Measurements from ENCODE around the gene CDK18. TPM values are rescaled to one million over a fixed set of nuclear protein-coding genes. Genes with fewer than 3 reads are reported as not detected.

The CDK18 gene
- total RNA-seq, 4 donors from 2014 or later: 4.8 to 12.9 (median 9.9) TPM

DNA sequence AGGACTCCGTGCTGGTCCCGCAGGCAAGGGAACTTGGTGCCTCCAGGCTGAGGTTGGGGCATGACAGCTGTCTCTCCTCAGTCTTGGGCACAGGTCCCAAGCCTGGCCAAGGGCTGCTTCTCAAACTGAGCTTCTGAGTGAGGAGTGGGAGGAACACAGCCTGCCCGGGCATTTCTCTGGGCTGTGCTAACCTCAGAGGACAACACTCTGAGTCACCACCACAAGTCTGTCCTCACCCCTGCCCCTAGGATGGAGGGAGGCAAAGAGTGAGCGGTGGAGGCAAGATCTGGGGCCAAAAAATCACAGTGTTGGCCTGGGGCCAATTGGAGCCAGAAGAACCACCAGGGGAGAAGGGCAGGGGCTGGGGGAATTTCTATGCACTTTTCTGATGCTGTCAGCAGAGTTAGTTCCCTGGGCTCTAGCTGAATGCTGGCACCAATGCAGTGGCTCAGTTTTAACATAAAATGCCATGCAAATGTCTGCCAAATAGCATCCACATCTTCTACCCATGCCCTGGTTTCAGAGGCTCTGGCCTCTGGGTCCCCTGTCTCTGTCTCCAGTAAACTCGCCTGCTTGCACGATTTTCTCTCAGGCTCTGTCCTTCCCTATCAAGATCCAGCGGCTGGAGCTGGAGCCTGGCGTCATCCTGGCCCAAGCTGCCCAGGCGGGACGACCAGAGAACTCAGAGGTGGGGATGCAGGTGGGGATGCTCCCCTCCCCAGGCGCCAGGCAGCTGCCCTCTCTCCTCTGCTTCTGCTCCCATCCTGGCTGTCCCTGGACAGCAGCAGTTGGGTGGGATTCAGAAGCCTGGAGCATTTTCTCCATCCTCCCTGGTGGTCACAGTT, 11.0 kb upstream of the CDK18 start:
- no peak overlapping the region for H3K4me3 ChIP-seq
- no peak for DNase-seq (ENCODE audit: extremely low spot score)
- no peaks in the 10 kb centered on the region for H3K9me3 ChIP-seq
- TF ChIP-seq POLR2A (IDR thresholded peaks at IDR 0.05; ENCODE audit: low read depth) (no peak), EP300 (IDR thresholded peaks at IDR 0.05) (no peak), CTCF (IDR thresholded peaks at IDR 0.05) (no peak), POLR2AphosphoS5 (IDR thresholded peaks at IDR 0.05) (no peak)
- H3K27ac ChIP-seq (replicated peaks in 1 of 4): peak overlapping the region in 2 of 4 donors; percentile 8 to 10
- peaks cover 14 to 26% (median 19%) of the 10 kb centered on the region in 4 donors for H3K4me1 ChIP-seq
- H3K27me3 ChIP-seq: peaks cover 0 to 31% (median 0%) of the 10 kb centered on the region in 4 donors
- 62% methylated on average over 7 of the region's 11 CpGs for WGBS
- H3K36me3 ChIP-seq: no peaks in the 10 kb centered on the region
- intact Hi-C loops (cut with DNase I): loop anchor here (2.0 kb wide), 1 partner anchor 29 kb away; no protein-coding TSS in a partner anchor

DNA sequence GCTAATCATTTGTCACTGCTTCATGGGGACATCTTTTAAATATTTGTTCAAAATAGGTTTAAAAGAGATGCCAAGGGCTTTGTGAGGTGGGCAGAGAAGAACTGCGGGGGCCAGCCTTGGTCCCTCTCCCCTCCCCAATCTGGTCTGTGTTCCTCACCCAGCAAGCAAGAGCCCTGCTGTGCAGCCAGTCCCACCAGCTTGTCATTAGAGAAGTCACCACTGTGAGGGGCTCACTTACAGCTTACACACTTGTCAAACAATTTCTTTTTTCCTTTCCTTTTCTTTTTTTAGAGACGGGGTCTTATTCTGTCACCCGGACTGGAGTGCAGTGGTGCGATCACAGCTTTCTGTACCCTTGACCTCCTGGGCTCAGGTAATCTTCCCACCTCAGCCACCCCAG, 10.4 kb upstream of the CDK18 start:
- Histone ChIP-seq H3K27me3 (peaks cover 0 to 29% (median 0%) of the 10 kb centered on the region in 4 donors), H3K4me1 (peaks cover 14 to 26% (median 19%) of the 10 kb centered on the region in 4 donors), H3K27ac (replicated peaks in 1 of 4) (peak overlapping the region in 1 of 4 donors; percentile 10), H3K4me3 (no peak overlapping the region), H3K9me3 (no peaks in the 10 kb centered on the region), H3K36me3 (no peaks in the 10 kb centered on the region)
- no peak for DNase-seq (ENCODE audit: extremely low spot score)
- intact Hi-C loops (cut with DNase I): no loop called here
- 84% methylated on average over 4 of the region's 4 CpGs for WGBS
- TF ChIP-seq CTCF (IDR thresholded peaks at IDR 0.05) (no peak), POLR2AphosphoS5 (IDR thresholded peaks at IDR 0.05) (no peak), POLR2A (IDR thresholded peaks at IDR 0.05; ENCODE audit: low read depth) (no peak), EP300 (IDR thresholded peaks at IDR 0.05) (no peak)

GRCh38 chr1:205495237-205495823, 9.1 kb upstream of the CDK18 start:
- DNase-seq (ENCODE audit: extremely low spot score): no peak
- Histone ChIP-seq H3K27ac (replicated peaks in 1 of 4) (no peak overlapping the region), H3K4me3 (no peak overlapping the region), H3K4me1 (peaks cover 14 to 26% (median 20%) of the 10 kb centered on the region in 4 donors), H3K9me3 (no peaks in the 10 kb centered on the region), H3K27me3 (peaks cover 0 to 20% (median 0%) of the 10 kb centered on the region in 4 donors), H3K36me3 (no peaks in the 10 kb centered on the region)
- 62% methylated on average over 9 of the region's 9 CpGs for WGBS
- no peak for TF ChIP-seq POLR2AphosphoS5 (IDR thresholded peaks at IDR 0.05)
- TF ChIP-seq EP300 (IDR thresholded peaks at IDR 0.05): no peak
- no peak for TF ChIP-seq CTCF (IDR thresholded peaks at IDR 0.05)
- TF ChIP-seq POLR2A (IDR thresholded peaks at IDR 0.05; ENCODE audit: low read depth): no peak
- intact Hi-C loops (cut with DNase I): no loop called here

DNA sequence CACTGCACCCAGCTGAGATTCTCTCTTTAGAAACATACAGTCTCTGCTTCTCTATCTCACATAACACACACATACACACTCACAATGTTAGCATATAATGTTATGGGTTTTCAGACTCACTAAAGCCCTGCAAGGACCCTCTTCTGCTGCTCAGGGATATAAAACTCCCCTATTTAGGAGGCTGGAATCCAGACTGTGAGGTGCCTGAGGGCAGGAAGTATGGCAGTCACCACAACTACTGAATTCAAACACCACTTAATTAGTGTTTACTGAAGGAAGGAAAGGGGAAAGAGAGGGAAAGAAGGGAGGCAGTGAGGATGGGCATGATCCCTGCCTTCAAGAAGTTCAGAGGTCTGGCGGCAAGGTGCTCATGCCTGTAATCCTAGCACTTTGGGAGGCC, 7.8 kb upstream of the CDK18 start:
- H3K9me3 ChIP-seq: no peaks in the 10 kb centered on the region
- intact Hi-C loops (cut with DNase I): no loop called here
- no peak for DNase-seq (ENCODE audit: extremely low spot score)
- no peaks in the 10 kb centered on the region for H3K36me3 ChIP-seq
- no peak overlapping the region for H3K27ac ChIP-seq (replicated peaks in 1 of 4)
- TF ChIP-seq POLR2AphosphoS5 (IDR thresholded peaks at IDR 0.05) (no peak), POLR2A (IDR thresholded peaks at IDR 0.05; ENCODE audit: low read depth) (no peak), EP300 (IDR thresholded peaks at IDR 0.05) (no peak), CTCF (IDR thresholded peaks at IDR 0.05) (no peak)
- no peak overlapping the region for H3K4me3 ChIP-seq
- peaks cover 0 to 17% (median 0%) of the 10 kb centered on the region in 4 donors for H3K27me3 ChIP-seq
- H3K4me1 ChIP-seq: peaks cover 16 to 35% (median 28%) of the 10 kb centered on the region in 4 donors
- WGBS: 100% methylated on average over 1 of the region's 1 CpG
